Thyroid gland (tissue), 4 donors: ENCODE results near the gene GCLC.

Experiments used
- CTCF ChIP-seq, 6 experiments: fragments of 200-600 bp in 3 of 6; fragments of 450-650 bp in 3 of 6; sonication (generic) in 3 of 6; IDR thresholded peaks; one replicate each; pipeline ENCODE4 v1.5.1; 2016 to 2019; ENCODE audit warnings: antibody characterized with exemption in 6 of 6, mild to moderate bottlenecking in 2 of 6, inconsistent platforms in 1 of 6, moderate library complexity in 1 of 6
- POLR2A ChIP-seq, 2 donors: fragments of 450-650 bp; IDR thresholded peaks; one replicate each; pipeline ENCODE4 v1.6.1; 2017; ENCODE audit warnings: antibody characterized with exemption in 2 of 2, mild to moderate bottlenecking in 2 of 2, moderate library complexity in 1 of 2

GRCh38 chr6:53579338-53579737, 34.4 kb upstream of the GCLC start:
- no peak for TF ChIP-seq CTCF (IDR thresholded peaks at IDR 0.05)
- TF ChIP-seq POLR2A (IDR thresholded peaks at IDR 0.05), result no peak
